ENCODE data around the gene FGF11. TPM values are rescaled to one million over a fixed set of nuclear protein-coding genes. Genes with fewer than 3 reads are reported as not detected.

The FGF11 gene
- total and polyA plus RNA-seq, 8 donors = 0.97 to 2.8 (median 2.3) TPM

DNA sequence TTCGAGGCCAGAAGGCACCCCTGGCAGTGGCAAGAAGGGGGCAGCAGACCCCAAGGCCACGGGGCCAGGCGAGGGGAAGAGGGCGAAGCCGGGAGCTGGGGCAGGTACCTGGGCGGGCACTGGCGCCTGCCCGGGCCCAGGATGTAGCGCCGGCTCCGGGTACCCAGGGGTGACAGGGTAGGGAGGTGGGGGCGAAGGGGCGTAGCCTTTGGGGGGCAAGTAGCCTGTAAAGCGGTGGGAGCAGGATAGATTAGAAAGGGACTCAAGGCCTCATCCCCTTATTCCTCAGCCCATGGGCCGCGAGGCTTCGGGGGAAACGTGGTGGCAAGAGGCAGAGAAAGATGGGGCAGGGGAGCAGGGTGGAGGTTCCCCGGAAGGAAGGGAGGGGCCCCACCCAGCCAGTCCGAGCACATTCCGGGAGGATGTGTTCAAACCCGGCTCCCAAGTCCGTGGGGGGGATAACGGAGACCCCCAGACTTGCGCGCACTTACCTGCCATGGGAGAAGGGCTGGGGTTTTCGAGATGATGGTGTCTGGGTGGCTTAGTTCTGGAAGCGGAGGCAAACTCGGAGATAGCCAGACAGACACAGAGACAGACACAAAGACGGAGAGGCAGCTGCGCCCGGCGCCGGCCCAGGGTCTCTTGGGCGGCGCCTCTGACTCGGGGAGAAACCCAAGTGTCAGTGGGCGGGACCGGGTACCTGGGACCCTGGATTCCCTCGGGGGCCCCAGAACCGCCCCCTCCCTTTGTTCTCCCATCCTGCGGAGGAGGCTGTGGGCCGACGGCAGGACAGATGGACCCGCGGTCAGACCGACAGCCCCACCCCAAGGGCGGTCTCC lies 45.5 kb upstream of the FGF11 start:
- peak in 1 of 4 donors; percentile 81 for DNase-seq
- intact Hi-C loops (cut with DNase I) = no loop called here
- Histone ChIP-seq H3K9me3 (no peaks in the 10 kb centered on the region), H3K4me3 (peak overlapping the region; percentile 69 to 96), H3K36me3 (peaks cover 0 to 31% of the 10 kb centered on the region in 2 donors), H3K27ac (peak overlapping the region; percentile 92 to 93), H3K4me1 (peaks cover 0 to 21% of the 10 kb centered on the region in 2 donors), H3K27me3 (no peaks in the 10 kb centered on the region)
- TF ChIP-seq, protein P1, sequence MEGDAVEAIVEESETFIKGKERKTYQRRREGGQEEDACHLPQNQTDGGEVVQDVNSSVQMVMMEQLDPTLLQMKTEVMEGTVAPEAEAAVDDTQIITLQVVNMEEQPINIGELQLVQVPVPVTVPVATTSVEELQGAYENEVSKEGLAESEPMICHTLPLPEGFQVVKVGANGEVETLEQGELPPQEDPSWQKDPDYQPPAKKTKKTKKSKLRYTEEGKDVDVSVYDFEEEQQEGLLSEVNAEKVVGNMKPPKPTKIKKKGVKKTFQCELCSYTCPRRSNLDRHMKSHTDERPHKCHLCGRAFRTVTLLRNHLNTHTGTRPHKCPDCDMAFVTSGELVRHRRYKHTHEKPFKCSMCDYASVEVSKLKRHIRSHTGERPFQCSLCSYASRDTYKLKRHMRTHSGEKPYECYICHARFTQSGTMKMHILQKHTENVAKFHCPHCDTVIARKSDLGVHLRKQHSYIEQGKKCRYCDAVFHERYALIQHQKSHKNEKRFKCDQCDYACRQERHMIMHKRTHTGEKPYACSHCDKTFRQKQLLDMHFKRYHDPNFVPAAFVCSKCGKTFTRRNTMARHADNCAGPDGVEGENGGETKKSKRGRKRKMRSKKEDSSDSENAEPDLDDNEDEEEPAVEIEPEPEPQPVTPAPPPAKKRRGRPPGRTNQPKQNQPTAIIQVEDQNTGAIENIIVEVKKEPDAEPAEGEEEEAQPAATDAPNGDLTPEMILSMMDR (IDR thresholded peaks at IDR 0.05) = no peak
- peak; percentile 29 for ATAC-seq

DNA sequence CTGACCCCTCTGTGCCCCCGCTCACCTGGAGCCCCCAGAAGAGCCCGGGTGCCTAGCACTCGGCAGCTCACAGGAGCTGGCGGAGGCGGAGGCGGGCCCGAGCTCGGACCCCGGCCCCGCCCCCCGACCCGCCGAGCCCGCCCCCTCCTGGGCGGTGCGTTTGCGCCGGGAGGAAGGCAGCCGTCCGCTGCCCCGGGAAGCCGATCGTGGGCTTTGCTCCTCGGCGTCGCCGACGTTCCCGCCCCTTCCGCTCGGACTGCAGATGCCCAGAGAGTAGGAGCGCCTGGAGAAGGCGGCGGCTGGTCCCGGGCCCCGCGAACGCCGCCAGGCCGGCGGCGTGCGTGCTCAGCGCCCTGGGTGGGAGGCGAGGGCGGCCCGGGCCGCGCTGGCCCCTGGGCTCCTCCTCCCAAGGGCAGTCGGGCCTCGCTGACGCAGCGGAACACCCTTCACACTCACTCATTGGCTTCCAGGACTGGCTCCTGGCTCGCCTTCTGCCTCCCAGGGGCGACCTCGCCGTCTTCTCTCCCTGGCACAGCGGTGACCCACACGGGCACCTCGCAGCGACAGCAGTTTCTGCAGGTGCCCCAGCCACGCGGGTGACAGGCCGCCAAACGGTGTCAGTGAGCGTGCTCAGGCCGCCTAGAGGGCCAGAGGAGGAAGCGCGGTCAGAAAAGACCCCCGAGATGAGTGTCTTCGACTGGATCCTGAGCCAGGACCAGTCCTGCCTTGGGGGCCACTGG lies 44.7 kb upstream of the FGF11 start, which contains the start of gene PLSCR3:
Gene PLSCR3 (minus strand): TSS at position 74 of the 740 bp plus-strand sequence. CDS start 415 bp downstream, outside the sequence.
- peaks cover 0 to 21% of the 10 kb centered on the region in 2 donors for H3K4me1 ChIP-seq
- peak within 1 kb of the TSS; percentile 69 to 96 for H3K4me3 ChIP-seq
- TF ChIP-seq, protein P1 (IDR thresholded peaks at IDR 0.05) = peak in 1 of 2 donors; percentile 34
- no peaks in the 10 kb centered on the region for H3K27me3 ChIP-seq
- intact Hi-C loops (cut with DNase I) = no loop called here
- peak; percentile 85 to 98 (median 90) for DNase-seq
- H3K27ac ChIP-seq = peak within 1 kb of the TSS; percentile 92 to 93
- peaks cover 0 to 23% of the 10 kb centered on the region in 2 donors for H3K36me3 ChIP-seq
- ATAC-seq = peak; percentile 97
- no peaks in the 10 kb centered on the region for H3K9me3 ChIP-seq

DNA sequence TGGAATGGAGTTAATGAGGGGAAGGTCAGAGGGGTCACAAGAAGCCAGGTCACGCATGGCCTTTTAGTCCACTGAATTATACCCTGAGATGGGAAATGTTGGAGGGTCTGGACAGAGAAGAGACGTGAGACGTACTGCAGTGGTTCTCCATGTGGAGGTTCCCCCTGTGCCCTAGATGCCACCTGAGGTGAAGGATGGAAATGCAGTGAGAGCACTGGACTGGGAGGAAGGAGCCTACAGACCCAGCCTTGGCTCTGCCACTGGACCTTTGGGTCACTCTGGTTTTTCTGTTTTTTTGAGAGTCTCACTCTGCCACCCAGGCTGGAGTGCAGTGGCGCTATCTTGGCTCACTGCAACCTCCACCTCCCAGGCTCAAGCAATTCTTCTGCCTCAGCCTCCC lies 43.2 kb upstream of the FGF11 start:
- DNase-seq (peak in 1 of 4 donors; percentile 3), ATAC-seq (no peak)
- Histone ChIP-seq H3K27me3 (no peaks in the 10 kb centered on the region), H3K27ac (no peak overlapping the region), H3K9me3 (no peaks in the 10 kb centered on the region), H3K4me3 (no peak overlapping the region), H3K36me3 (peaks cover 0 to 8% of the 10 kb centered on the region in 2 donors), H3K4me1 (peaks cover 0 to 18% of the 10 kb centered on the region in 2 donors)
- intact Hi-C loops (cut with DNase I) = no loop called here
- TF ChIP-seq, protein P1 (IDR thresholded peaks at IDR 0.05) = no peak

DNA sequence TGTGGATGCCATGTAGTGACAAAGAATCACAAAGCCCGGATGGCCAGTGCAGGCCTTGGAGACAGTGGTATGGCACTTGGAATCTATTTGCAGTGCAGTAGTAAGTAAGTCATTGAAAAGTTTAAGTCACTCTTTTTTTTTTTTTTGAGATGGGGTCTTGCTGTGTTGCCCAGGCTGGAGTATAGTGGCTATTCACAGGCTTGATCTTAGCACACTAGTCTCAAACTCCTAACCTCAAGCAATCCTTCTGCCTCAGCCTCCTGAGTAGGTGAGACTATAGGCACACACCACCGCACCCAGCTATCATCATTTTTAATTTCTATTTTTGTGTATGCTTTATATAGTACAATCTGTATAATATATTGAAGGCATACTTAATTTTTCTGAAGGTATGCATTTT lies 40.7 kb upstream of the FGF11 start:
- Histone ChIP-seq H3K27ac (no peak overlapping the region), H3K36me3 (no peaks in the 10 kb centered on the region), H3K4me3 (no peak overlapping the region), H3K9me3 (no peaks in the 10 kb centered on the region), H3K4me1 (peaks cover 7 to 27% of the 10 kb centered on the region in 2 donors), H3K27me3 (no peaks in the 10 kb centered on the region)
- intact Hi-C loops (cut with DNase I) = no loop called here
- DNase-seq (no peak), ATAC-seq (no peak)
- TF ChIP-seq, protein P1 (IDR thresholded peaks at IDR 0.05) = no peak

All from left lung (tissue), 10 donors.